GM23338 (cell line): ENCODE results near the gene RPH3AL.

ENCODE experiments used
- CREB1 ChIP-seq: fragments of 250-450 bp; sonication (Bioruptor Pico); IDR thresholded peaks from 2 replicates; pipeline ENCODE4 v1.5.0; 2020; ENCODE audit warnings: low read depth, mild to moderate bottlenecking, moderate library complexity
- CTCF ChIP-seq, 2 experiments: fragments of 200-600 bp in 1 of 2; sonication (generic) in 1 of 2; conservative IDR thresholded peaks; 2 replicates each; pipeline versions ENCODE4 v1.5.1 to v1.6.1; 2016 to 2017; ENCODE audit warnings: antibody characterized with exemption in 2 of 2, low read depth in 2 of 2, mild to moderate bottlenecking in 2 of 2, moderate library complexity in 1 of 2
- STAT1 ChIP-seq: IDR thresholded peaks from one replicate; pipeline ENCODE4 v1.6.1; 2016; ENCODE audit warnings: antibody characterized with exemption; ENCODE audit not compliant: unreplicated experiment

DNA sequence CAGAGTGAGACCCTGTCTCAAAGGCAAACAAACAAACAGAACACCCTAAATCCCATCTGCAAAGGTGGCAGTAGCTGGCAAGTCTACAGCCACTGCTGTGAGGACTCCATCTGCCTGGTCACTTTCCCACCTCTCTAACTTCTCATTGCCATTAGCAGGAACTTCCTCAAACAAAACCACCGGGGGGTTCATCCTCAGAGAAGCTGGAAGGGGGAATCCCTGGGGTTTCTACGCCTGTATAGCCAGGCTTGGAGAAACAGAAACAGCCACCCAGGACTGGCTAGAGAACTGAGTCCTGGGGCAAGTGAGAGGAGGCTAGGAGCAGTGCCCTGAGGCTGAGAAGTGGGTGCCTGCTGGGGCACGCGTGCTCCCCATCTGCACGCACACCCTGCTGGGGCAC is 7.3 kb downstream of the RPH3AL start:
- no peak for TF ChIP-seq CTCF (conservative IDR thresholded peaks at IDR 0.05; ENCODE audit: low read depth in 2 of 2)
- TF ChIP-seq CREB1 (CRISPR knock-in tag): no peak
- TF ChIP-seq STAT1: no peak
